HuH-7.5 (cell line): ENCODE data around the gene TMEM123.

Experiments used
- DNase-seq: peaks from one replicate; pipeline ENCODE4 v3.0.0; 2011; ENCODE audit warnings: low spot score

Gene TMEM123

GRCh38 chr11:102471474-102471873 is 18.9 kb upstream of the TMEM123 start:
- no peak for DNase-seq

GRCh38 chr11:102470251-102470650 is 17.7 kb upstream of the TMEM123 start:
- no peak for DNase-seq

GRCh38 chr11:102469196-102469821 is 16.7 kb upstream of the TMEM123 start:
- DNase-seq, result no peak

GRCh38 chr11:102468616-102469195 is 16.1 kb upstream of the TMEM123 start:
- no peak for DNase-seq

GRCh38 chr11:102467853-102468580 is 15.5 kb upstream of the TMEM123 start:
- DNase-seq, result no peak

- DNase-seq, result no peak
Measured at GRCh38 chr11:102467080-102467708, 14.6 kb upstream of the TMEM123 start.

- DNase-seq, result no peak
Measured at GRCh38 chr11:102465696-102466095, 13.1 kb upstream of the TMEM123 start.

- DNase-seq, result no peak
Measured at GRCh38 chr11:102464859-102465500, 12.4 kb upstream of the TMEM123 start.

- no peak for DNase-seq
Measured at GRCh38 chr11:102464037-102464436, 11.5 kb upstream of the TMEM123 start.

- no peak for DNase-seq
Measured at GRCh38 chr11:102462610-102463009, 10.0 kb upstream of the TMEM123 start.

GRCh38 chr11:102459393-102459792 is 6.8 kb upstream of the TMEM123 start:
- DNase-seq, result no peak

- no peak for DNase-seq
Measured at GRCh38 chr11:102458548-102458947, 6.0 kb upstream of the TMEM123 start.

GRCh38 chr11:102457865-102458264 is 5.3 kb upstream of the TMEM123 start:
- DNase-seq, result no peak

GRCh38 chr11:102457056-102457677 is 4.6 kb upstream of the TMEM123 start:
- no peak for DNase-seq

- DNase-seq, result no peak
Measured at GRCh38 chr11:102456381-102456780, 3.8 kb upstream of the TMEM123 start.

- no peak for DNase-seq
Measured at GRCh38 chr11:102453921-102454320, 1.4 kb upstream of the TMEM123 start.

- DNase-seq, result no peak
Measured at GRCh38 chr11:102453302-102453695, 734 bp upstream of the TMEM123 start.

- DNase-seq, result peak; percentile 39
Measured at GRCh38 chr11:102451681-102452460, 694 bp downstream of the TMEM123 start.

- no peak for DNase-seq
Measured at GRCh38 chr11:102451041-102451680, 1.4 kb downstream of the TMEM123 start.

- DNase-seq, result no peak
Measured at GRCh38 chr11:102449651-102450570, 2.7 kb downstream of the TMEM123 start.
